Measurements from ENCODE around the gene PHGDH.
"Not testable (repeated sequence)": the region's sequence is repeated elsewhere in the genome, so short reads cannot be mapped to it uniquely, and the experiment has no call there.

PHGDH gene

DNA sequence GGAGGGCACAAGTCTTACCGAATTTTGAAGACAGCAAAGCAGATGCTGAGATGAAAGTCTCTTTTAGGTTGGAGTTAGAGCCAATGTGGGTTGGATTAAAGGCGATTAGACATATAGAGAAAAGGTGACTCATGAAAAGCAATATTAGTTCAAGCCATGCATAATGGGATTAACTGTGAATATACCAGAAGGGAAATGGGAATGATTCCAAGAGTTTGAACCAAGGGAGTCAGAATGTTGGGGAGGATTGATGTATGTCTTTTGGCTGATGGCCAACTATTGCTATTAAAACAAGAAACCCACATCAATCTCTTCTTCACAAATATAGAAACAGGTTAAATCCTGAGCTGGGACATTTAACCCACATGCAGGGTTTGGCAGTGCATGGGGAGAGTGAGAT lies 55.8 kb downstream of the PHGDH start:
- no peak for DNase-seq

DNA sequence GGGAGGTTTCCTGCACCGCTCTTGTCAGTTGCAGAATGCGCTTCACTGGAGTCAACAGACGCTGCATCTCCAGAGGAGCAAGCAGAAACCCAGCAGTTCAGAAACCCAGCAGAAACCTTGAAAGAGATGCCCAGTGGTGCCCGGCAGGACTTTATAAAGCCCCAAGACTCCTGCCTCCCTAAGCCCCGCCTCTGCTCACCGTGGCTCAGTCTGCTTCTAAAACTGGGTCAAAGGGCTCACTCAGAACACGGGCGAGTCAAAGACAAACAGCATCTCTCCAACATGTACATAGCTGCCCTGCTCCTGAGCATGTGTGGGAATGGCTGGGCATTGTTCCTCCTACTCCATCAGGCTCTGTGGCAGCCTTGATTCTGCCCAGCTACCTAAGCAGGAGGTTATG lies 57.0 kb downstream of the PHGDH start, which contains the start of gene HMGCS2:
TSS of gene HMGCS2 (minus strand) at position 128 of the 400 bp plus-strand sequence. CDS start at position 67, 61 bp downstream.
- DNase-seq, result no peak

DNA sequence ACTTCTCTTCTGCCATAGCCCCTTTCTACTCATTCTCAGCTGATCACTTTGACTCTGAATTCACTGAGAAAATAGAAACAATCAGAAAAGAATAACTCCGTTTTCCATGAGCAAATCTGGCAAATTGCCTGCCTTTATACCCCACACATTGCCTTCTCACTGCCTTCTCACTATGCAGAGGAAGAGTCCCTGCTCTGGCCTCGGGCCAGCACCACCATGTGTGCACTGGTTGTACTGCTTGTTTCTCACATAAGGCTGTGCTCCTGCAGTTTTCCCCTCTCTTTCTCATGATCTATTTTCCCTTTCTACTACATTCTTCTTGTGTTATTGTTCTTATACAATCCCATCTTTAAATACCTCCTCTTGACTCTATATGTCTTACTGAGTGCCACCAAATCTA lies 59.3 kb downstream of the PHGDH start:
- DNase-seq, result no peak

DNA sequence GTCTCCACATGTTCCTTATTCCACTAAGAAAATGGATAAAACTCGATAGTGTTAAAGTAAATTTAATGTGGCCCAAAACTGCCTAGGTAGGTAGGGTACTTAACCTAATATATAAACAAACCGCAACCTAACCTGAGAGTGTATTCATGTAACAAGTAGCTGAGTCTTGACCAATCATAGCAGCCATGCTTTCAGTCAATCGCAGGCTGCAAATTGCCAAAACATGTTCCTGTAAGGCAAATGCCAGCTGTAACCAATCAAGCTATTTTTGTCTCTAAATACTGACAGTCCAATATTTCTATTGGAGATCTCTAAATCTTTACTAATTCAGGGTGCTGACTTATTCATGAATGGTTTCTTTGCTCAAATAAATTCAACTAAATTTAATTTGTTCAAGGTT lies 60.0 kb downstream of the PHGDH start:
- no peak for DNase-seq

DNA sequence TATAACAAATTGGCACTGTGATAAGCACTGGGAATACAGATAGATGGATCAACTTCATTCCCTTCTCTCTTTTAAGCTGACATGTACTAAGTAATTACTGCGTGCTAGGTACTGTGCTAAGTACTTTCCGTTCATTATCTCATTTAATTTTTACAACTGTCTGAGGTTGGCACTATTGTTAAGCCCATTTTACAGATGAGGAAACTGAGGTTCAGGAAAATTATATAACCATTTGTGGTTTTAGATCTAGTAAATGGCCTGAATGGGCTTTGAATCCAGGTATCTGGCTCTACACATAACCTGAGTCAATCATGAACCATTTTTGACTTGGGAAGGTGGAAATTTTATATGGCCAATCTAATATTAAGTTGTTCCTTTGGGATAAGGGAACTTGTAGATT lies 60.6 kb downstream of the PHGDH start:
- DNase-seq, result no peak

DNA sequence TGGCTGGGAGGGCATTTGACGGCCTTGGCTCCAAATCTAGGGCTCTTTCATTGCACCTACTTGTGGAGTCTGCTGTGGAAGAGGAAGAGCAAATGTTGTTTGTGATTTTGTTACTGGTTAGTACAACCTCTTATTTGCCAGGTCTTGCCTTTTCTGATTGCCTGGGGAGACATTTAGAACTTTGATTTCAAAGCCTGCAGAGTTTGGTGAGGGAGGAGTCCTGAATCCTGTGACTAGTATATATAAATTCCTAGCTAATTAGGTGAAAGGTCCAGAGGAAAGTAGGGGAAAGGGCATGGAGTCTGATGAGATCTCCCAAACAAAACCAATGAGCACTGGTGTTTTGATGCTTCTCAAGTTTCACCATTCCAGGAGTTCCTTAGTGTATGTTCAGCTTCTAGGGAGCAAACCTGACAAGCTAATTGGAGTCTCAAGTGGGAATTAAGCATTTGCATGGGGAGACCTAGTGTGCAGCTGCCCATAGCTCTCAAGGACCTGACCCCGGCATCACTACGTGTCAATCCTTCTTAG lies 62.0 kb downstream of the PHGDH start:
- DNase-seq, result no peak

DNA sequence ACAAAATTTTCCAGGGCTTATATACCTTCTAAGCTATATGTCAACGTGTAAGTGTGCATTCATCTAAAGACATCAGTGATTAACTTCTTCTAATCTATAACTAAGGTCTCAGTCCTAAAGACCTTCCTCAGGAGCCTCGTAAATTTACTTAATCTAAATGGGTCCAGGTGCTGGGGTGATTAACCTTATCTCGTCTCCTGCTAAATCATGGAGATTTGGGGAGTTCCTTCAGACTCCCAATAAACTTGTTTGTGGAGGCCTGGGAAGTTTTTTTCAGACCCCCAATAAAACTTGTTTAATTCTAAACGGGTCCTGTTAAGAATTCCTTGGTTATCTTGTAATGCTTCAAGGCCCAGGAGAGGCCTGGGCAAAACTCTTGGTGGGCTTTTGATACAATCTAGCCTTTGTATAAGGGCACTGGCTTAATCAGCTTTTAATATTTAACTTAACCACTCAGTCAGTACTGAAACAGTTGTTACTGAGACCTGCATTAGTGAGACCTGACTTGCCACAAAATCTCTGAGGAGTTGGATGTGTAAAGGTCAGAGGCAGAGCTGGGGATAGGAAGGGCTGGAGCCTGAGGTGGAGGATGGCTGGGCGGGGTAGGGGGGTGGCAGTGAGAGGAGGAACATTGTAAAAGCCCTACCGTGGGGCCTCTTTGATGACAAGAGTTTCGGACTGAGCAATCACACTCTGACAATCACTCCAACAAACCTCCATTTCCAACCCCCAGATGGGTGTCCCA lies 63.2 kb downstream of the PHGDH start:
- DNase-seq, result no peak

DNA sequence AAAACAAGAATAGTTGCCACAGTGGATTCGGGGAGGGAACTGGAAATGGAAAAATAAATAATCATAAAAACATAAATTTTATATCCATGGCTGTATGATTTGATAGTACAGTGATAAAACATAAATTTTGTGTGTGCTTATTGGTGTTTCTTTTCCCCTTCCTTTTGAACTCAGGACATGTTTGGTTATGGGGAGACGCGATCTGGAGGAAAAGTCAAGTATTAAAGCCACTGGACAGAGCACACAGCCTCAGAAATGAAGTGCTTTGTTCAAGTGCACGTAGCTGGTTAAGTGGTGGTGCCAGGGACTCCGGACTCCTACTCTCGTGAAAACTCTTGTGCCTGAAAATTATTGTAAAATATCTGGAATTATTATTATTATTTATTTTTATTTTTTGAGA lies 66.6 kb downstream of the PHGDH start:
- no peak for DNase-seq

DNA sequence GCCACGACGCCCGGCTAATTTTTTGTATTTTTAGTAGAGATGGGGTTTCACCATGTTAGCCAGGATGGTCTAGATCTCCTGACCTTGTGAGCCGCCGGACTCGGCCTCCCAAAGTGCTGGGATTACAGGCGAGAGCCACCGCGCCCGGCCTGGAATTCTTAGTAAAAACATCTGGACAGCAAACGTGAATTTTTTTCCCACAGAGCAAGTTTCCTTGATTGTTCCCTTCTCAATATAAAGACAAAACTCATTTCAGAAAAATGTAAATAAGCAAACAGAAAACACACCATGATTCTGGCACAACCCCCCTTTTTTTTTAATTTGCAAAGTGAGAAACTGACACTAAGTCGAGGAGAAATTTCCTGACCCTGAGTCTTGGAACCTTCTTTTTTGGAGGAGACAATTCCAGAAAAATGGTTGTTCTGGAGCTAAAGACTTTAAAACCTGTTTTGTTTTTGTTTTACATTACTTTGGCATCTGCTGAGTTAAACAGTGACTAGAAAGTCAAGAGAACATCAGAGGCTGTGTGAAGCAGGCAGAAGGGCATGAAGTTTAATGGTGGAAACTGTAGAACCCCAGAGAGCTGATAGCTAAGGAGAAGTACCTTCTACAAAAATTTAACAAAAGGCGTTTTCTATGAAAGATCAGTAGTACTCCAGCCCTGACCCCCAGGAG lies 67.3 kb downstream of the PHGDH start:
- DNase-seq, result no peak

DNA sequence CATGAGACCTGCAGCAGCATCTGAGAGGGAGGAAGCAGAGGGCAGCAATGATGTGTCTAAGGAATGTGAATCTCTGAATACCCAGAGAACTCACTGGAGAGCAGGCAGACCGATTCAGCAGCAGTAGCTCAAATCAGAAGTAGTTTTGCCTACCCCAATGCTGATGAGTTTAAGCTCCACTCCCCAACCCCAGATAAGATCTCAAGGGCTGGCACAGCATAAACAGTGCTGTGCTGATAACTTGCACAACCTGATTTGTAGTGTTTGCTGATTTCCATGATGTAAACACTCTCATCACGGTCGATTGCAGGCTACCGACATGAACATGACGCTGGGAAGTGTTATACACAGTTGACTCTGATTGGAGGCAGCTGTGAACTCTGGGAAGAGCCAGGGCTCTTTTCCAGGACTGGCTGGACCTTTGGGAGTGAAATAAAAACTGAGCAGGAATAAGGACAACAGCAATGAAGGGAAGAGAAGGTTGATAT lies 68.2 kb downstream of the PHGDH start:
- no peak for DNase-seq

DNA sequence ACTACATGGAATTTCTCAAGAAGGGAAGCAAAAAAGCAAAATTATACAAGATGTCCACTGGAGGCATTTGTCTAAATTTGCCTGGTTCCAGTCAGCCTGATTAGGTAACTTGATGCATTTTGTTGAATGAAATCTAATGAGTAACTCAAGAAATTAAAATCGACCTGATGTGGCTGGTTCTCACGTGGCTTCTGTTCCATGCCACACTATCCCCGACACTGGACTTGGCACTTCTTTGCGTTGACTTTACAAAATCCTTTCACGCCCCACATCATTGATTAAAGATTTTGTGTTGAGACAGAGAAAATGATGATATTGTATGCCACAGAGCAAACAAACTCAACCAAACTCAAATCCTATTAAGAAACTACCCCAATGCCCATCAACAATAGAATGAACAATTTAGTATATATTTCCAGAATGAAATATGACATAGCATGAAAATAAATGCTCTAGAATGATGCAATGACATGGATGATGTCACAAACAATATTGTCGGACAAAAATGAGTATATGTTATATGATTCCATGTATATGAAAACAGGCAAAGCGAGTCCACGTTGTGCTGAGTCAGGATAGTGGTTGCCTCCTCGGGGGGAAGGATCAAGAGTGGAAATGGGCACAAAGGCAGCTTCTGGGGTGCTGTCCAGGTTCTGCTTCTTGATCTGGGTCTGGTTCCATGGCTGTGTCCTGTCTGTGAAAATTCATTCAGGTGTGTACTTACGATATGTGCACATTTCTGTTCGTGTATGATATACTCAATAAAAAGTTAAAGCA lies 69.9 kb downstream of the PHGDH start:
- DNase-seq, result no peak

DNA sequence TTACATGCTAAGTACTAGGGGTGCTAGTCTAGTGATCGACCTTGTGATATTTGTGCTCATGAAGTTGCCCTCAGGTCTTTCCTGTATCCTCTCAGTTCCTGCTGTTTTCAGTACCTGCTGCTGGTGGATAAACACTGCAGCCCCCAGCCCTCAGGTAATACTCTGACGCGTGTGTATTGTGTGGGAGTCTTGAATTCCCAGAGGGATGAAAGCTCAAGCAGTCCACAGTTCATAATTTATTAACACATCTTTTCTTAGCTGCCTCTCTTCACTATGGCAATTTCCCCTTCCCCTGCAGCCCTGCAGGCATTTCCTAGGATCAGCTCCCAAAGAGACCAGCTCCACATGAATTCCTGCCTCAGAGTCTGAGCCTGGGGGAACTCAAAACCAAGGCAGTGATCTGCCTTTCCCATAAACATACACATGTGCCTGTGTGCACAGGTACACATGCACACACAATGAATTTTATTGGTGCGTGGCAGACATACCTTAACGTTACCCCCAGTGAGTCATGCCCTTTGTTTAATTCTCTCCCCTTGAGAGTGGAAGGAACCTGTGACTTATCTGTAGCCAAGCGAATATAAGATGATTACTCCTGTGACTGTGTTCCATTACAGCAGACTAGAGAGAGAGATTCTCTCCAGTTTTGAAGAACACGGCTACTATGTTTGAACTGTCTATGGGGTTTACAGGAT lies 71.0 kb downstream of the PHGDH start:
- DNase-seq, result no peak

DNA sequence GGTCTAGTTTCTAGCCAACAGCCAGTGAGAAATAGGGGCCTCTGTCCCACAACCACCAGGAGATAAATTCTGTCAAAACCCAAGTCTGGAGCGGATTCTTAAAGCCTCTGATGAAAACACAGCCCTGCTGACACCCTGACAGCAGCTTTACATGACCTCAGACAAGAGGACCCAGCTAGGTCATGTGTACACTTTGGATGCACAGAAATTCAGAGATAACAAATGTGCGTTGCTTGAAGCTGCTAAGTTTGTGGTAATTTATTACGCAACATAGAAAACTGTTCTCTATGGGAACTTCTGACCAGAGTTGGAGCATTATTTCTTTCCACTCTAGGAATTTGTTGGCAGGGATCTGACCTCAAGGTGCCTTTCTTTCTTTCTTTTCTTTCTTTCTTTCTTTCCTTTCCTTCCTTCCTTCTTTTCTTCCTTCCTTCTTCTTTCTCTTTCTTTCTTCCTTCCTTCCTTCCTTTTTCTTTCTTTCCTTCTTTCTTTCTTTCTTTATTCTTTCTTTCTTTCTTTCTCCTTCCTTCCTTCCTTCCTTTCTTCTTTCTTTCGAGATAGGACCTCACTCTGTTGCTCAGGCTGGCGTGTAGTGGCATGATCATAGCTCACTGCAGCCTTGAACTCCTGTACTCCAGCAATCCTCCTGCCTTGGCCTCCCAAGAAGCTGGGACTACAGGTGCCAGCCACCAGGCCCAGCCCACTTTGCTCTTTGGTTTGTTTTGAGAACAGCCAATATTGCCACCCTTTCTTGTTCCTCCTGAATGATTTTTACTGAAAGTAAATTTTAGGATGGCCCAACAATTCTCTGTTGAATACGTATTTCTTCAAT lies 71.8 kb downstream of the PHGDH start:
- no peak for DNase-seq

DNA sequence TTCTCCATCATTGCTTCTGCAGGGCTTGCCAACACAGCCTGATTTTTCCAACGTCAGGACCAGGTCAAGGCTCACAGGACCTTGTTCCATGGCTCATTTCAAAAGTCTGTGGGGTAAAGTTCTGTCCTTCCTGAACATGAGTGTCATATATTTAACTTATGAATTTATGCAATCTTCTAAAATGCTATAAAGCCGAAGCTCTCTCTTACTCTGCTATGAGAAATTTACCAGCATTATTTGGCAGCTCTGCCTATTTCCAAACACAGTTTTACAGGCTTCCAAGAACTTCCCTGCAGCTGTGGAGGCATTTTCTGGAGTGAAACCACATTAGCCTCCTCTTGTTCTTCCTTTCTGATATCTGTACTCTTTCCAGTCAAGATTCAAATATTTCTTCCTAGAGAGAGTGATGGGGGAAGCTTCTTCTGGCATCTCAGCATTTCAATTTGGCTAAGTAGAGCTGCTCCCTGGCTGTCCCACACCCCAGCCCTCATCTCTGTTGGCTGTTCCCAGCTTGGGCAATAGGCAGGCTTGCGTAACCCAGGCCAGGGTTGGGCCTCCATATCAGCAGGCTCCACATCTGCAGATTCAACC lies 72.6 kb downstream of the PHGDH start:
- DNase-seq, result no peak

DNA sequence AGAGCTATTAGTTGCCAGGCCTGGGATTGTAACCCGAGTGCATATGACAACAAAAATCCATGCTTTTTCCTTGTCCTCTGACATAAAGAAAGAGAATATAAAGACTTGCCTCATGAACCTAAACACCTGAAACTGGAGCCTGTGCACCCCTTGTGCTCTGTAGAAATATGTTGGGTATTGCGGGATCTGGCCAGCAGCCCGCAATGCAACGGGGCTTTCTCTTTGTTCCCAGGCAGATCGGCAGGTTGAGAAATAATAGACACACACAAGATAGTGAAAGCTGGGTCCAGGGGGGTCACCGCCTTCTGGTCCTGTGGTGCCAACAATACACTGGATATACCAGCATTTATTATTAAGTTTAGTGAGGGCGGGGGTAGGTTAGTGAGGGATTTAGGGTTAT lies 74.3 kb downstream of the PHGDH start:
- DNase-seq, result not testable (repeated sequence)

DNA sequence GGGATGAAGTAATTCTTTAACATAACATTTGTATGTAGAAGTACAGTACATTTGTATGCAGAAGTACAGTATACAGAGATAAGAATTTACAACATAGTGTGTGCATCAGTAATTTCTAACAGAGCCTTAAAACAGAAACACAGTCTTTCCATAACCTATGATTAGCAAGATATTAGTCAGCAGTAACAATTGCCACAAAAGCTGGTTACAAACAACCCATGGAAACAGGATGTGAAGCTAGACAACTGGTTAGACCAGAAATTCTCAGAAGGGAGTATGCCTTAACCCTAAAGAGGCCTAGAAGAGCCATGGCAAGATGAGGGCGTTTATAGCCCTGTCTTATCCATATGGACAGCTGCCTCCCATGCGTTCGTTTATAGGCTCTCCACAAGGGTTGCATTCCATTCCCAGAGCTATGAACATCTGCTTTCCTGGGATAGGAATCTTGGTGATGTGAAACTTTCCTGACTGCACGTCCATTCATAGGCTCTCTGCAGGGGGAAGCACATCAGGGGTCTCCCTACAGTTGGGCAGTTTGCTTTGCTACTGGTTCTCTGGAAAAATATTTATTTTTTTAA lies 74.8 kb downstream of the PHGDH start:
- DNase-seq, result not testable (repeated sequence)

DNA sequence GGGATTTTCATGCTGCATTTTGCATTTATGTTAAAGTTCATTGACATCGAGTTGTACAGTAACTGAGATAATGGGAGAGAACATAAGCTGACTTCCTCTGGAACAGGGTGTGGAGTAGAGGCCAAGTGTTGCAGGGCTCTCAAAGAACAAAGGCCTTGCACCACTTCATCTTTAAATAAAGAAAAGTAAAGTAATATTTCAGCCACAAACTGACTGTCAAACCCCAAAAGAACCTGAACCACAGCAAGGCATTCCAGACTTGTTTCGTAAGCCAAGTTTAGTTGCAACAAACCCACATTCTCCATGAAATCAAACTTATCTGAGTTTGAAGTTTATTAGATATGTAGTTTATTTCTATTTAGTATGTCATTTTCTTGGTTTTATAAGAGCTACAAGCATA lies 76.0 kb downstream of the PHGDH start:
- no peak for DNase-seq

DNA sequence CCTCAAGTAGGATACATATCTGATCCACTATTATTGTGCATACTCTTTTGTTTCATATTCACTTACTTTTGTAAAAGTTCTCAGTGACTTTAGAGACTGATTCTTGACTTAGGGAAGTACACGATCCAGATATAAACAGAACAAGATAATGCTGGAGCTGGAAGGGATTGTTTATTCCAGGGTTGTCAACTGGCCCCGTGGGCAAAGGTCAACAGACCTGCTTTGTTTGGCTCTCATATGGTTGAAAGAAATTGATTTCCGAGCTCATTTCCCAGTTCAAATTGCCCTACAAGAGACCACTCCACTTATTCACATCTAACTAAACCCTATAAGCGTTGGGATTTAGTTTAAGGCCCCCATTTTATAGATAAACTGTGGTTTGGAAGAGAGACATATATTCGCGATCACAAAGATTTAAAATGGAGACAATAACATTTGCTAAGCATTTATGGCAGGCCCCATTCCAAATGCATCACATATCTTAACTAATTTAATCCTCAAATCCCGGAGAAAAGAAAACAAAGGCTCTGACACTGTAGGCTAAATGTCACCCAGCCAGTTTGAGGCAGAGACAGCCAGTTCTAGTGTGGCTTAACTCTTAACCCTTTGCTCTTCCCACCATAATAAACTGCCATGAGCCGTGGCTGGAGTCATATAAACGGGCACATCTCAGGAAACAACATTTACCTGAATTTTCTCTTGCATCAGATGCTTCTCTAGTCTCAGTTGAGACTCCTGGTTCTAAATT lies 78.9 kb downstream of the PHGDH start:
- no peak for DNase-seq

DNA sequence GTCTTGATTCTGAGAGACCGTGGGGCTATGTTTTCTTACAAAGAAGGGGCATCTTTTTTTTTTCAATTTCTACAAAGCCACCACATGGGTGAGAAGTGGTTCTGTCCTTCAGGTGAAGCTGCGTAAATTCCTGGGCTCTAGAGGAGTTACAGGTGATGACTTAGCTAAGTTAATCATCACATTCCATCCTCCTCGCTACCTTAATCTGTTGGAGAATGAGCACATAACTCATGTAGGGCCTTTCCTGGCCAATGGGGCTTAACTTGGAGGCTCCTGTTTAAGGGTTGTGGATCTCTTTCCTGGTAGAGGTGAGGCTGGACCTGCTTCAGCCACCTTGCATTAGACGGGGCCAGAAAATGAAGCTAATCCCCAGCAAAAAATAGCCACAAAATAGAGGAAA lies 79.6 kb downstream of the PHGDH start:
- DNase-seq, result no peak
